Liver (tissue), 3 donors: ENCODE measurements around the gene SCAP.

Experiments used
- CTCF ChIP-seq: fragments of 150-350 bp; IDR thresholded peaks from 2 replicates; pipeline ENCODE4 v1.5.1; 2017; ENCODE audit warnings: improper control_type of control experiment, low read depth, low read length; ENCODE audit not compliant: missing input control
- RAD21 ChIP-seq, 2 donors: IDR thresholded peaks; 2 replicates each; pipeline ENCODE4 v1.6.1; 2016; ENCODE audit warnings: antibody characterized with exemption in 2 of 2, mild to moderate bottlenecking in 2 of 2
- RXRA ChIP-seq, 2 donors: IDR thresholded peaks; 2 replicates each; pipeline ENCODE4 v1.6.1; 2017 to 2018; ENCODE audit warnings: antibody characterized with exemption in 2 of 2, mild to moderate bottlenecking in 1 of 2
- donor health status: healthy.
- donor health status: healthy.

DNA sequence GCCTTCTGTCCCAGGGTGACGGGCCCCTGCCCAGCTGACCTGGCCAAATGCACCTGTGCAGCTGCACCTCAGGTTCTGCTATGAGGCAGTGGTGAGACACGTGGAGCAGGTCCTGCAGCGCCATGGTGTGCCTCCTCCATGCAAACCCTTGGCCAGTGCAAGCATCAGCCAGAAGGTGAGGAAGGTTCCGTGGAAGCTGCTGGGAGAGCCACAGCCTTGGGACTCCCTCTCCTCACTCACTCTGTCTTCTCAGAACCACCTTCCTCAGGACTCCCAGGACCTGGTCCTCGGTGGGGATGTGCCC is 63.3 kb downstream of the SCAP start:
- no peak for TF ChIP-seq CTCF
- TF ChIP-seq RXRA (IDR thresholded peaks at IDR 0.05) = no peak
- TF ChIP-seq RAD21 (IDR thresholded peaks at IDR 0.05) = no peak
